Muscle of back (tissue), 10 donors: ENCODE measurements around the gene SCAMP4. TPM values are rescaled to one million over a fixed set of nuclear protein-coding genes. Genes with fewer than 3 reads are reported as not detected.

Experiments used
- polyA plus RNA-seq, 10 donors: library from polyadenylated mRNA; unstranded; fragments of 120-200 nt; gene quantifications; one replicate each; pipeline ENCODE4 v1.2.1, GENCODE V29; 2013; ENCODE audit not compliant: insufficient read length in 10 of 10

Gene SCAMP4
- polyA plus RNA-seq, 10 donors = 21.0 to 34.3 (median 27.3) TPM

Other genes starting within 250 kb of the SCAMP4 start
- under 1 TPM in 3 of 10 donors, not detected in 7; 0.03 TPM for gene ONECUT3, start 151.9 kb upstream of the SCAMP4 start, polyA plus RNA-seq
- gene ATP8B3, start 93.1 kb upstream of the SCAMP4 start, polyA plus RNA-seq = under 1 TPM; 0.51 to 0.80 (median 0.70) TPM
- 10 to 100 TPM; 16.1 to 27.6 (median 23.0) TPM for gene REXO1, start 56.9 kb upstream of the SCAMP4 start, polyA plus RNA-seq
- 10 to 100 TPM in 4 of 10 donors, 1 to 10 TPM in 6; 5.6 to 13.2 (median 8.5) TPM for gene KLF16, start 41.8 kb upstream of the SCAMP4 start, polyA plus RNA-seq
- gene ABHD17A, start 19.9 kb upstream of the SCAMP4 start, polyA plus RNA-seq = 10 to 100 TPM; 37.7 to 69.5 (median 43.3) TPM
- 1 to 10 TPM; 1.0 to 2.5 (median 1.9) TPM for gene ADAT3, start within 50 bp of the SCAMP4 start, polyA plus RNA-seq
- 10 to 100 TPM; 27.5 to 50.2 (median 36.4) TPM for gene CSNK1G2, start 35.8 kb downstream of the SCAMP4 start, polyA plus RNA-seq
- 10 to 100 TPM; 49.9 to 89.7 (median 65.0) TPM for gene BTBD2, start 110.3 kb downstream of the SCAMP4 start, polyA plus RNA-seq
- gene MKNK2, start 145.8 kb downstream of the SCAMP4 start, polyA plus RNA-seq = 10 to 100 TPM; 59.6 to 92.7 (median 76.8) TPM
- 10 to 100 TPM; 13.5 to 19.9 (median 15.6) TPM for gene MOB3A, start 190.9 kb downstream of the SCAMP4 start, polyA plus RNA-seq
- 1 to 10 TPM; 1.1 to 3.9 (median 1.7) TPM for gene IZUMO4, start 191.5 kb downstream of the SCAMP4 start, polyA plus RNA-seq
- 10 to 100 TPM; 52.0 to 77.1 (median 62.3) TPM for gene AP3D1, start 246.2 kb downstream of the SCAMP4 start, polyA plus RNA-seq